HT1080 (cell line): ENCODE measurements around the gene ZNF568. TPM values are rescaled to one million over a fixed set of nuclear protein-coding genes. Genes with fewer than 3 reads are reported as not detected.

ENCODE experiments used
- DNase-seq: peaks from one replicate; pipeline ENCODE4 v3.0.0-alpha.2; 2015; ENCODE audit warnings: low read depth
- total RNA-seq: library from RNA; depleted of rRNA; stranded (reverse); fragments of >200 nt; shearing (Covaris generic); gene quantifications from 2 replicates; pipeline ENCODE4 v1.2.3, GENCODE V29; 2014; rRNA removed

ZNF568 gene
- total RNA-seq, 1 experiment from 2014 or later: 13.9 TPM

- no peak for DNase-seq
Measured at GRCh38 chr19:36997843-36998235, 81.7 kb downstream of the ZNF568 start.

GRCh38 chr19:36999313-36999712 is 83.2 kb downstream of the ZNF568 start:
- DNase-seq: no peak

GRCh38 chr19:37007587-37008220 is 91.6 kb downstream of the ZNF568 start:
- peak; percentile 27 for DNase-seq

GRCh38 chr19:37009871-37010270 is 93.7 kb downstream of the ZNF568 start:
- no peak for DNase-seq

GRCh38 chr19:37012093-37012745 is 96.1 kb downstream of the ZNF568 start:
- DNase-seq: no peak

GRCh38 chr19:37014456-37014855 is 98.3 kb downstream of the ZNF568 start:
- no peak for DNase-seq

GRCh38 chr19:37045140-37045539 is 129.0 kb downstream of the ZNF568 start:
- DNase-seq: no peak

Other genes starting within 250 kb of the ZNF568 start
- 3.5 and 4.5 TPM in 2 replicates for gene ZNF461, start 249.5 kb upstream of the ZNF568 start, total RNA-seq
- 1.5 and 1.8 TPM in 2 replicates for gene ZNF567, start 228.7 kb upstream of the ZNF568 start, total RNA-seq
- 5.3 and 7.0 TPM in 2 replicates for gene ZNF850, start 143.5 kb upstream of the ZNF568 start, total RNA-seq
- 0.59 and 1.1 TPM in 2 replicates for gene ZNF790, start 77.9 kb upstream of the ZNF568 start, total RNA-seq
- gene ZNF345, start 65.5 kb upstream of the ZNF568 start, total RNA-seq: 1.4 and 1.9 TPM in 2 replicates
- gene ZNF829, start within 50 bp of the ZNF568 start, total RNA-seq: 2.7 and 4.1 TPM in 2 replicates
- 5.4 and 13.1 TPM in 2 replicates for gene ZNF420, start 162.1 kb downstream of the ZNF568 start, total RNA-seq